Upper lobe of left lung (tissue), 4 donors: ENCODE data around the gene HSP90AA1.

Experiments used
- EP300 ChIP-seq, 4 donors: sonication (generic); formaldehyde crosslinking; IDR thresholded peaks; one replicate each; pipeline ENCODE4 v1.5.1; 2017; ENCODE audit warnings: antibody characterized with exemption in 4 of 4, control low read depth in 2 of 4
- POLR2A ChIP-seq, 4 donors: fragments of 450-650 bp; IDR thresholded peaks; one replicate each; pipeline ENCODE4 v1.5.1; 2016 to 2017; ENCODE audit warnings: antibody characterized with exemption in 4 of 4, mild to moderate bottlenecking in 2 of 4
- POLR2AphosphoS5 ChIP-seq, 2 donors: sonication (generic); formaldehyde crosslinking; IDR thresholded peaks; one replicate each; pipeline ENCODE4 v1.5.1; 2017; ENCODE audit warnings: antibody characterized with exemption in 2 of 2
- TF ChIP-seq, protein P1 (sequence below), 6 experiments: fragments of 450-650 bp in 4 of 6; fragments of 200-600 bp in 2 of 6; sonication (generic) in 2 of 6; IDR thresholded peaks; one replicate each; pipeline ENCODE4 v1.5.1; 2016 to 2019; ENCODE audit warnings: antibody characterized with exemption in 6 of 6

DNA sequence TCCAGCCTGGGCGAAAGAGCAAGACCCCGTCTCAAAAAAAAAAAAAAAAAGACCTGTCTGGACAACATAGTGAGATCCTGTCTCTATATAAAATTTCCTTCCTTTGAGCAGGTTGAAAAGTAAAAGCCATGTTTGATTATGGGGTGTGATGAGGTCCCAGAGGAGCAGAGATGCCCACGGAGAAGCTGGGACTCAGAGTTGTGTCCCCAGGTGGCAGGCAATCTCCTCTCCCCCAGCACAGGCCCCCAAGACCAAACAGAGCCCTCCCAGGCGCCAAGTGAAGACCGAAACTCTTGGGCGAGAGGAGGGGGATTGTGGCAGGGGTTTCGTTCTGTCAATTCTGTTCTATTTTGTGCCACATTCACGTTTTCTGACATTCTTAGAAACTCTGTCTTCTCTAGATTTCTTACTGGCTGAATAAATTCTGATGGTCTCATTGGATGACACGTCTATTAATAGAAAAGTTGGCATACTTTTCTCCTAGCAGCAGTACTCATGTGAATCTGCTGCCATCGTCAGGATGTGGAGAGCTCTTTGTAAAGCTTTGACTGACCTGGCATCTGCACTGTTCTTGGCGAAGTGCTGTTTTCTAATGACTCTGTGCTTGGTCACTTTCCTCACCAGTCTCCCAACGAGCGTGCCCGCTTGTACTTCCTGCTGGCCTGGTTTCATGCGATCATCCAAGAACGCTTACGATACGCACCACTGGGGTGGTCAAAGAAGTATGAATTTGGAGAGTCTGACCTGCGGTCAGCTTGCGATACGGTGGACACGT lies 43.4 kb downstream of the HSP90AA1 start:
- TF ChIP-seq, protein P1, sequence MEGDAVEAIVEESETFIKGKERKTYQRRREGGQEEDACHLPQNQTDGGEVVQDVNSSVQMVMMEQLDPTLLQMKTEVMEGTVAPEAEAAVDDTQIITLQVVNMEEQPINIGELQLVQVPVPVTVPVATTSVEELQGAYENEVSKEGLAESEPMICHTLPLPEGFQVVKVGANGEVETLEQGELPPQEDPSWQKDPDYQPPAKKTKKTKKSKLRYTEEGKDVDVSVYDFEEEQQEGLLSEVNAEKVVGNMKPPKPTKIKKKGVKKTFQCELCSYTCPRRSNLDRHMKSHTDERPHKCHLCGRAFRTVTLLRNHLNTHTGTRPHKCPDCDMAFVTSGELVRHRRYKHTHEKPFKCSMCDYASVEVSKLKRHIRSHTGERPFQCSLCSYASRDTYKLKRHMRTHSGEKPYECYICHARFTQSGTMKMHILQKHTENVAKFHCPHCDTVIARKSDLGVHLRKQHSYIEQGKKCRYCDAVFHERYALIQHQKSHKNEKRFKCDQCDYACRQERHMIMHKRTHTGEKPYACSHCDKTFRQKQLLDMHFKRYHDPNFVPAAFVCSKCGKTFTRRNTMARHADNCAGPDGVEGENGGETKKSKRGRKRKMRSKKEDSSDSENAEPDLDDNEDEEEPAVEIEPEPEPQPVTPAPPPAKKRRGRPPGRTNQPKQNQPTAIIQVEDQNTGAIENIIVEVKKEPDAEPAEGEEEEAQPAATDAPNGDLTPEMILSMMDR (IDR thresholded peaks at IDR 0.05), result no peak
- no peak for TF ChIP-seq EP300 (IDR thresholded peaks at IDR 0.05)
- TF ChIP-seq POLR2A (IDR thresholded peaks at IDR 0.05), result no peak
- TF ChIP-seq POLR2AphosphoS5 (IDR thresholded peaks at IDR 0.05), result no peak
